Stomach (tissue), 19 donors: ENCODE results near the gene SPEN. TPM values are rescaled to one million over a fixed set of nuclear protein-coding genes. Genes with fewer than 3 reads are reported as not detected.

Experiments used
- DNase-seq, 2 donors: peaks; one replicate each; pipeline versions ENCODE4 v3.0.0 to v3.0.0-alpha.2; 2013 to 2019
- H3K27ac ChIP-seq, 5 donors: fragments of 200-600 bp in 4 of 5; sonication (generic) in 4 of 5; one replicate each; pipeline ENCODE4 v1.5.1; 2013 to 2019; ENCODE audit warnings: mild to moderate bottlenecking in 1 of 5, moderate library complexity in 1 of 5
- H3K27me3 ChIP-seq, 3 donors: fragments of 200-600 bp; sonication (generic); one replicate each; pipeline ENCODE4 v1.5.1; 2017 to 2019; ENCODE audit warnings: mixed run types in 1 of 3
- H3K36me3 ChIP-seq, 4 donors: fragments of 200-600 bp; sonication (generic); 1 replicate in 3 of 4; 2 replicates in 1 of 4; pipeline ENCODE4 v1.5.1; 2016 to 2019
- H3K4me1 ChIP-seq, 4 donors: fragments of 200-600 bp; sonication (generic); one replicate each; pipeline ENCODE4 v1.5.1; 2016 to 2019
- H3K4me3 ChIP-seq, 4 donors: fragments of 200-600 bp; sonication (generic) in 3 of 4; one replicate each; pipeline ENCODE4 v1.5.1; 2016 to 2019; ENCODE audit warnings: mild to moderate bottlenecking in 1 of 4
- H3K9me3 ChIP-seq, 4 donors: fragments of 200-600 bp; sonication (generic); one replicate each; pipeline ENCODE4 v1.5.1; 2016 to 2019
- CTCF ChIP-seq, 7 experiments: fragments of 450-650 bp in 4 of 7; fragments of 200-600 bp in 3 of 7; sonication (generic) in 3 of 7; IDR thresholded peaks; one replicate each; pipeline ENCODE4 v1.5.1; 2016 to 2019; ENCODE audit warnings: antibody characterized with exemption in 7 of 7, control low read depth in 2 of 7, mild to moderate bottlenecking in 1 of 7
- EP300 ChIP-seq: sonication (generic); formaldehyde crosslinking; IDR thresholded peaks from one replicate; pipeline ENCODE4 v1.6.1; 2017; ENCODE audit warnings: antibody characterized with exemption
- POLR2A ChIP-seq, 4 donors: fragments of 450-650 bp; IDR thresholded peaks; one replicate each; pipeline ENCODE4 v1.6.1; 2016; ENCODE audit warnings: antibody characterized with exemption in 4 of 4, control low read depth in 2 of 4, mild to moderate bottlenecking in 1 of 4, moderate library complexity in 1 of 4
- POLR2AphosphoS5 ChIP-seq, 3 donors: sonication (generic); formaldehyde crosslinking; IDR thresholded peaks; one replicate each; pipeline ENCODE4 v1.6.1; 2016; ENCODE audit warnings: antibody characterized with exemption in 3 of 3
- WGBS, 5 donors: extraction: QIAGEN DNeasy Blood & Tissue Kit in 3 of 5; methylation state at CpG; one replicate each; pipeline versions ENCODE4 v1.1.5 to v1.1.7; 2013 to 2018; 5-methylcytosine and 5-hydroxymethylcytosine counted together
- intact Hi-C: fragments of 100-400 bp; cut with DNase I; formaldehyde crosslinking; loops from one replicate; pipeline ENCODE4 v1.15.1; 2023; ENCODE audit warnings: low total_unique reads
- long read RNA-seq, 10 donors: transcript quantifications; one replicate each; lab custom pipeline, GENCODE V29; 2026
- polyA plus RNA-seq, 3 donors: library from polyadenylated mRNA; stranded (reverse); fragments of 200-250 nt; gene quantifications; one replicate each; pipeline ENCODE4 v1.2.3, GENCODE V29; 2013
- total RNA-seq, 5 donors: library from RNA; depleted of rRNA; stranded (reverse); fragments of >200 nt; gene quantifications; one replicate each; pipeline versions ENCODE4 v1.1.0 to v1.2.3, GENCODE V29; 2014 to 2016
- donor health status: healthy with polysubstance abuse.
- donor health status: Bipolar disorder and iron deficiency.
- donor health status: healthy.

SPEN gene
- total RNA-seq (100 to 1,000 TPM in 1 of 5 donors, 10 to 100 TPM in 4; 16.8 to 114 (median 44.9) TPM), polyA plus RNA-seq (10 to 100 TPM in 1 of 3 donors, 1 to 10 TPM in 2; 5.6 to 14.7 (median 8.7) TPM)
- long read RNA-seq, donor 1, partial matches to known transcripts, result 0 of 1 reads
- long read RNA-seq, donor 1, other reads (novel, unspliced or antisense), result 0 of 1 reads
- long read RNA-seq, donor 2, partial matches to known transcripts, result 0 of 6 reads
- long read RNA-seq, donor 2, other reads (novel, unspliced or antisense), result 0 of 6 reads
- long read RNA-seq, donor 3, partial matches to known transcripts, result 0 of 2 reads
- long read RNA-seq, donor 3, other reads (novel, unspliced or antisense), result 0 of 2 reads
- long read RNA-seq, donor 4, result 0 reads
- long read RNA-seq, donor 5, partial matches to known transcripts, result 17 of 19 reads
- long read RNA-seq, donor 5, other reads (novel, unspliced or antisense), result 0 of 19 reads
- long read RNA-seq, donor 6, result 0 reads
- long read RNA-seq, donor 7, partial matches to known transcripts, result 7 of 8 reads
- long read RNA-seq, donor 7, other reads (novel, unspliced or antisense), result 0 of 8 reads
- long read RNA-seq, donor 8, partial matches to known transcripts, result 0 of 4 reads
- long read RNA-seq, donor 8, other reads (novel, unspliced or antisense), result 0 of 4 reads
- long read RNA-seq, donor 9, partial matches to known transcripts, result 23 of 27 reads
- long read RNA-seq, donor 9, other reads (novel, unspliced or antisense), result 0 of 27 reads
- long read RNA-seq, donor 10, partial matches to known transcripts, result 0 of 2 reads
- long read RNA-seq, donor 10, other reads (novel, unspliced or antisense), result 0 of 2 reads

GRCh38 chr1:15847100-15847892 lies at the start of gene SPEN:
Gene SPEN (plus strand): TSS chr1:15847707. CDS start chr1:15848068, 361 bp downstream.
- H3K9me3 ChIP-seq, result no peaks in the 10 kb centered on the region
- WGBS, 5 donors, result 0 to 1% (median 1%) methylated on average over 7 to 86 of the region's 86 CpGs
- H3K36me3 ChIP-seq, result no peaks in the 10 kb centered on the region
- TF ChIP-seq EP300 (no peak), CTCF (IDR thresholded peaks at IDR 0.05) (peak in 2 of 7 experiments; percentile 18 to 25), POLR2AphosphoS5 (IDR thresholded peaks at IDR 0.05) (peak; percentile 78 to 94 (median 82)), POLR2A (IDR thresholded peaks at IDR 0.05) (peak in 2 of 4 donors; percentile 54 to 61)
- H3K4me1 ChIP-seq, result peaks cover 12 to 64% (median 47%) of the 10 kb centered on the region in 4 donors
- no peaks in the 10 kb centered on the region for H3K27me3 ChIP-seq
- peak within 1 kb of the TSS; percentile 64 to 88 (median 80) for H3K4me3 ChIP-seq
- intact Hi-C loops, result no loop called here
- H3K27ac ChIP-seq, result peak within 1 kb of the TSS; percentile 93 to 99 (median 95)
- peak; percentile 99 for DNase-seq

GRCh38 chr1:15799004-15799867 lies 48.3 kb upstream of the SPEN start:
- H3K27ac ChIP-seq, result peak overlapping the region; percentile 35 to 76 (median 74)

More at GRCh38 chr1:15799004-15799867, 48.3 kb upstream of the SPEN start:
- H3K4me3 ChIP-seq, result no peak overlapping the region
- no peaks in the 10 kb centered on the region for H3K36me3 ChIP-seq
- WGBS, 5 donors, result 24 to 35% (median 28%) methylated on average over 9 of the region's 9 CpGs
- H3K27me3 ChIP-seq, result no peaks in the 10 kb centered on the region
- peak; percentile 81 for TF ChIP-seq EP300
- peak; percentile 39 to 85 (median 44) for TF ChIP-seq POLR2AphosphoS5 (IDR thresholded peaks at IDR 0.05)
- no peak for TF ChIP-seq POLR2A (IDR thresholded peaks at IDR 0.05)
- no peak for TF ChIP-seq CTCF (IDR thresholded peaks at IDR 0.05)
- no peaks in the 10 kb centered on the region for H3K9me3 ChIP-seq
- peaks cover 34 to 72% (median 40%) of the 10 kb centered on the region in 4 donors for H3K4me1 ChIP-seq
- DNase-seq, result peak; percentile 55 to 75
- intact Hi-C loops, result no loop called here
